Fibroblast of lung (primary cell): ENCODE measurements around the gene FGF14. TPM values are rescaled to one million over a fixed set of nuclear protein-coding genes. Genes with fewer than 3 reads are reported as not detected.

ENCODE experiments used
- DNase-seq, 2 donors: peaks; one replicate each; pipeline versions ENCODE4 v3.0.0 to v3.0.0-alpha.2; 2010; ENCODE audit warnings: low read depth in 2 of 2
- H2AFZ ChIP-seq: 2 replicates; pipeline ENCODE4 v1.5.1; 2012; ENCODE audit warnings: low read length, control low read depth, inconsistent platforms
- H3K27ac ChIP-seq: 2 replicates; pipeline ENCODE4 v1.5.1; 2011; ENCODE audit warnings: low read length, control low read depth; ENCODE audit not compliant: insufficient read depth
- H3K27me3 ChIP-seq: 2 replicates; pipeline ENCODE4 v1.5.1; 2011; ENCODE audit warnings: mild to moderate bottlenecking, low read length; ENCODE audit not compliant: control insufficient read depth, insufficient read depth
- H3K36me3 ChIP-seq: 2 replicates; pipeline ENCODE4 v1.5.1; 2011; ENCODE audit warnings: low read length; ENCODE audit not compliant: control insufficient read depth, insufficient read depth
- H3K4me1 ChIP-seq: 2 replicates; pipeline ENCODE4 v1.5.1; 2011; ENCODE audit warnings: low read length; ENCODE audit not compliant: control insufficient read depth, insufficient read depth; ENCODE audit errors: extremely low read depth
- H3K4me2 ChIP-seq: 2 replicates; pipeline ENCODE4 v1.5.1; 2011; ENCODE audit warnings: low read length, control low read depth; ENCODE audit not compliant: insufficient read depth; ENCODE audit errors: extremely low read depth
- H3K4me3 ChIP-seq, 4 experiments: fragments of 200-600 bp in 1 of 4; sonication (generic) in 1 of 4; replicated peaks in 1 of 4; 2 replicates each; pipeline ENCODE4 v1.5.1; 2011 to 2016; ENCODE audit warnings: low read length in 4 of 4, low read depth in 3 of 4, mild to moderate bottlenecking in 3 of 4, control low read depth in 2 of 4, inconsistent platforms in 1 of 4, mixed read lengths in 1 of 4; ENCODE audit not compliant: insufficient read depth in 1 of 4; ENCODE audit errors: control extremely low read depth in 1 of 4
- H3K79me2 ChIP-seq: 2 replicates; pipeline ENCODE4 v1.5.1; 2012; ENCODE audit warnings: mild to moderate bottlenecking, low read length, inconsistent platforms; ENCODE audit not compliant: control insufficient read depth, insufficient read depth
- H3K9ac ChIP-seq: 2 replicates; pipeline ENCODE4 v1.5.1; 2011; ENCODE audit warnings: mild to moderate bottlenecking, low read length, control low read depth; ENCODE audit not compliant: insufficient read depth
- H3K9me3 ChIP-seq: 2 replicates; pipeline ENCODE4 v1.5.1; 2012; ENCODE audit warnings: low read depth, low read length; ENCODE audit not compliant: control insufficient read depth, insufficient read depth
- H4K20me1 ChIP-seq: 2 replicates; pipeline ENCODE4 v1.5.1; 2011; ENCODE audit warnings: low read length; ENCODE audit not compliant: control insufficient read depth, insufficient read depth; ENCODE audit errors: extremely low read depth
- EZH2 ChIP-seq: IDR thresholded peaks from 2 replicates; pipeline ENCODE4 v1.5.1; 2012; ENCODE audit warnings: low read length, control low read depth, mild to moderate bottlenecking; ENCODE audit errors: missing control alignments
- polyA plus RNA-seq, 2 donors: library from polyadenylated mRNA; depleted of rRNA in 1 of 2; stranded (reverse) in 1 of 2; unstranded in 1 of 2; fragments of >200 nt; gene quantifications; 2 replicates each; pipeline ENCODE4 v1.2.1, GENCODE V29; 2011 to 2012; ENCODE audit warnings: missing spikeins in 1 of 2
- total RNA-seq: library from RNA; depleted of rRNA; stranded (reverse); fragments of >200 nt; gene quantifications from 2 replicates; pipeline ENCODE4 v1.2.1, GENCODE V29; 2014
- TF ChIP-seq, protein P1 (sequence below), 2 donors: IDR thresholded peaks in 1 of 2; conservative IDR thresholded peaks in 1 of 2; 1 replicate in 1 of 2; 2 replicates in 1 of 2; pipeline ENCODE4 v1.5.1; 2011 to 2012; ENCODE audit warnings: low read length in 2 of 2, control low read depth in 1 of 2, inconsistent platforms in 1 of 2, low read depth in 1 of 2, mild to moderate bottlenecking in 1 of 2

FGF14 gene
- total and polyA plus RNA-seq, 2 donors (not counting 1 experiment from before 2014, with no cell fraction given), result 0.94 to 7.8 TPM

DNA sequence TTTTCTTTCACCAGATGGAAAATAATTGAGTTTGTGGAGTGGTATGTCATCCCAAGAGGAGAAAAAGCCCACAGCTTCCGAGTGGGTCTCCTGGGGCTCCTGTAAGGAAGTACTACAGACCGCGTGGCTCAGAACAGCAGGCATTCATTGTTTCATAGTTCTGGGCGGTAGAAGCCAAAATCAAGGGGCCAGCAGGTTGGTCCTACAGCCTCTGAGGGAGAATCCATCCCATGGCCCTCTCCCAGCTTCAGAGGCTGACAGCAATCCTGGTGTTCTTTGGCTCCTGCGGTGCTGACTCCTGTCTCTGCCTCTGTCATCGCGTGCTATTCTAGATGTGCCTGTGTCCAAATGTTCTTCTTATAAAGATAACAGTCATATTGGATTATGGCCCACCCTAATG is 362.6 kb downstream of the FGF14 start:
- TF ChIP-seq, protein P1, sequence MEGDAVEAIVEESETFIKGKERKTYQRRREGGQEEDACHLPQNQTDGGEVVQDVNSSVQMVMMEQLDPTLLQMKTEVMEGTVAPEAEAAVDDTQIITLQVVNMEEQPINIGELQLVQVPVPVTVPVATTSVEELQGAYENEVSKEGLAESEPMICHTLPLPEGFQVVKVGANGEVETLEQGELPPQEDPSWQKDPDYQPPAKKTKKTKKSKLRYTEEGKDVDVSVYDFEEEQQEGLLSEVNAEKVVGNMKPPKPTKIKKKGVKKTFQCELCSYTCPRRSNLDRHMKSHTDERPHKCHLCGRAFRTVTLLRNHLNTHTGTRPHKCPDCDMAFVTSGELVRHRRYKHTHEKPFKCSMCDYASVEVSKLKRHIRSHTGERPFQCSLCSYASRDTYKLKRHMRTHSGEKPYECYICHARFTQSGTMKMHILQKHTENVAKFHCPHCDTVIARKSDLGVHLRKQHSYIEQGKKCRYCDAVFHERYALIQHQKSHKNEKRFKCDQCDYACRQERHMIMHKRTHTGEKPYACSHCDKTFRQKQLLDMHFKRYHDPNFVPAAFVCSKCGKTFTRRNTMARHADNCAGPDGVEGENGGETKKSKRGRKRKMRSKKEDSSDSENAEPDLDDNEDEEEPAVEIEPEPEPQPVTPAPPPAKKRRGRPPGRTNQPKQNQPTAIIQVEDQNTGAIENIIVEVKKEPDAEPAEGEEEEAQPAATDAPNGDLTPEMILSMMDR (conservative IDR thresholded peaks at IDR 0.05 in 1 of 2, IDR thresholded peaks at IDR 0.05 in 1 of 2; ENCODE audit: low read depth in 1 of 2, low read length in 2 of 2), result no peak
- TF ChIP-seq EZH2, result no peak
- H3K27me3 ChIP-seq, result no peaks in the 10 kb centered on the region
- no peaks in the 10 kb centered on the region for H4K20me1 ChIP-seq
- H3K9ac ChIP-seq, result no peak overlapping the region
- no peaks in the 10 kb centered on the region for H3K9me3 ChIP-seq
- no peaks in the 10 kb centered on the region for H3K36me3 ChIP-seq
- no peak overlapping the region for H3K4me3 ChIP-seq
- H3K79me2 ChIP-seq, result no peaks in the 10 kb centered on the region
- no peak overlapping the region for H3K27ac ChIP-seq
- H3K4me1 ChIP-seq, result no peaks in the 10 kb centered on the region
- no peak overlapping the region for H3K4me2 ChIP-seq
- no peak for DNase-seq
- H2AFZ ChIP-seq, result no peak overlapping the region

DNA sequence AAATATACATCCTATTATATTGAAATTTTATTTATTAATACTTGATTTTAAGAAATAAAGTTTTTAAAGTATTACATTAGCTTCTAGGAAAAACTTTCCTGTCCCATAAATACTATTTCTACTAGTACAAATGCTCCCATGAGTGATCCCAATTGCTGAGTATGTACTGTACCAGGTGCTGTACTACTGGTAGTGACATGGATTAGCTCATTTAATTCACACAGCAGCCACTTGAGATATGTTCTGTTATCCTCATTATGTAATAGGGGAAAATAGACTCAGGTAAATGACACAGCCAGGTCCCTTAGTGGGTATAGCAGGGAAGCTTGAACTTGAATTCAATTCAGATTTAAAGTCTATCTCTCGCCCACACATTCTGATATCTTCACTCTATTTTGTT is 363.1 kb downstream of the FGF14 start:
- DNase-seq, result no peak

DNA sequence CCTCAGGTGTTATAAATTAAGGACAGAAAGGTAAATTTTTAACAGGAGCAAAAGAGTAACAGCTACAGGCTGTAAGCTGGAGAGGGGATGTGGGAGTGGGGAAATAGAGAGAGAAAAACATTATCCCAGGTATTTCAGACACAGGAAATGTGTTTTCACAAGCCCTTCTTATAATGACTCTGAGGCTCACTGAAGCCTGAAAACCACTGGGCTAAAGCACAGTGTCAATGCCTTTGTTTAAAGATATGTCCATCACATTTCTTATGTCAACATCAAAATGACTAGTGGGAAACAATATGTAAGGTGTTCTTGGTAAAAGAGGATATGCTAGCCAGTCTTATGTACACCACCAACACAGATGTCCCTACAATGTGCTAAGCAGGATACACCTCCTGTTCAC is 365.9 kb downstream of the FGF14 start:
- Histone ChIP-seq H3K4me1 (no peaks in the 10 kb centered on the region), H3K36me3 (no peaks in the 10 kb centered on the region), H3K79me2 (no peaks in the 10 kb centered on the region), H3K9ac (no peak overlapping the region), H3K27me3 (no peaks in the 10 kb centered on the region), H3K4me2 (no peak overlapping the region), H4K20me1 (no peaks in the 10 kb centered on the region), H3K27ac (no peak overlapping the region), H3K9me3 (no peaks in the 10 kb centered on the region), H2AFZ (no peak overlapping the region), H3K4me3 (no peak overlapping the region)
- DNase-seq, result no peak
- TF ChIP-seq EZH2, result no peak
- TF ChIP-seq, protein P1 (conservative IDR thresholded peaks at IDR 0.05 in 1 of 2, IDR thresholded peaks at IDR 0.05 in 1 of 2; ENCODE audit: low read depth in 1 of 2, low read length in 2 of 2), result no peak

More for the DNA sequence above, 363.1 kb downstream of the FGF14 start:
- H4K20me1 ChIP-seq, result no peaks in the 10 kb centered on the region
- no peak overlapping the region for H3K4me3 ChIP-seq
- H3K36me3 ChIP-seq, result no peaks in the 10 kb centered on the region
- H3K79me2 ChIP-seq, result no peaks in the 10 kb centered on the region
- H3K9me3 ChIP-seq, result no peaks in the 10 kb centered on the region
- H2AFZ ChIP-seq, result no peak overlapping the region
- H3K27me3 ChIP-seq, result no peaks in the 10 kb centered on the region
- no peaks in the 10 kb centered on the region for H3K4me1 ChIP-seq
- H3K27ac ChIP-seq, result no peak overlapping the region
- H3K4me2 ChIP-seq, result no peak overlapping the region
- TF ChIP-seq, protein P1 (conservative IDR thresholded peaks at IDR 0.05 in 1 of 2, IDR thresholded peaks at IDR 0.05 in 1 of 2; ENCODE audit: low read depth in 1 of 2, low read length in 2 of 2), result no peak
- no peak for TF ChIP-seq EZH2
- H3K9ac ChIP-seq, result no peak overlapping the region
